Measurements from ENCODE around the gene ITGBL1. TPM values are rescaled to one million over a fixed set of nuclear protein-coding genes. Genes with fewer than 3 reads are reported as not detected.

ITGBL1 gene
- total and polyA plus RNA-seq, 5 donors from 2014 or later: not detected

DNA sequence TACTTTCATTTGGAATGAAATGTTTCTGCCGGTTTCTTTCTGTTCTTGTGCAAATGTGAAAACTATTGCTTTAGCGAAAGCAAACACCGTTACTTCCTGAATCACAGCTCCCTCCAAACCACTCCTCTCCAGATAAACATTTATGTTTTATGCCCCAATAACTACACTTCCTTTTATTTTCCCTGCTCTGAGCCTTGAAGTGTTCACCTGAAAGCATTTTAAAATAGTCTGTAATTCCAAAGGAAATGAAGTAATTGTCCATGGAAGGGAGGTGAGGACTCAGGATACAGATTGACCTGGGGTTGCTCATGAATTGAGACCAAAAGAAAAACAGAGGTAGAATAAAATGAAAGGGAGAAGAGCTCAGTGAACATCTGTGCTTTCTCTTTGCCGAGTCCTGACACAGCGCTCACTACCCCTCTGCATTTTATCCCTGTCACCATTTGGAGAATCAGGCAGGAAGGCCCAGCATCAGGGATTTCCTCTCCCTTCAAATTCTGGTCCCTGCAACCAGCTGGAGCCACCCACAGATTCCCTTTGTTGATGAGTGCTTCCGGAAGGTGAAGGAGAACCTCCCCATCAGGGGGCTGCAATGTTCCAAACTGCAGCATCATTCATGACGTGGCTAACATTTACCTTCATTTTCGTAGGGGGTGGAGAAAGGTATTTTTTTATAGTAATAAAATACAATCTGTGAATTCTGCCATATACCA, 171.9 kb downstream of the ITGBL1 start:
- H3K4me1 ChIP-seq (ENCODE audit: control insufficient read depth, insufficient read depth, low read length, poor library complexity, severe bottlenecking): peaks cover 18% of the 10 kb centered on the region
- H3K4me3 ChIP-seq (ENCODE audit: low read depth, low read length): peak overlapping the region; percentile 17
- Mint-ChIP-seq H3K9me3 (no peaks in the 10 kb centered on the region), H3K27ac (peak overlapping the region; percentile 19 to 49 (median 38)), H3K4me3 (peak overlapping the region in 1 of 4 donors; percentile 39), H3K27me3 (no peaks in the 10 kb centered on the region), H3K36me3 (no peaks in the 10 kb centered on the region), H3K4me1 (peaks cover 7 to 43% (median 26%) of the 10 kb centered on the region in 4 donors)
- H3K27me3 ChIP-seq (ENCODE audit: control insufficient read depth, insufficient read depth, low read length): no peaks in the 10 kb centered on the region
- ATAC-seq (ENCODE audit: low read depth in 2 of 2): no peak
- no peak for DNase-seq
- no peaks in the 10 kb centered on the region for H3K9me3 ChIP-seq (ENCODE audit: control insufficient read depth in 2 of 2, low read length in 2 of 2)
- H3K36me3 ChIP-seq (ENCODE audit: control insufficient read depth, insufficient read depth, low read length): no peaks in the 10 kb centered on the region
- no peak overlapping the region for H3K27ac ChIP-seq (ENCODE audit: insufficient read depth, low read length, poor library complexity, severe bottlenecking)

DNA sequence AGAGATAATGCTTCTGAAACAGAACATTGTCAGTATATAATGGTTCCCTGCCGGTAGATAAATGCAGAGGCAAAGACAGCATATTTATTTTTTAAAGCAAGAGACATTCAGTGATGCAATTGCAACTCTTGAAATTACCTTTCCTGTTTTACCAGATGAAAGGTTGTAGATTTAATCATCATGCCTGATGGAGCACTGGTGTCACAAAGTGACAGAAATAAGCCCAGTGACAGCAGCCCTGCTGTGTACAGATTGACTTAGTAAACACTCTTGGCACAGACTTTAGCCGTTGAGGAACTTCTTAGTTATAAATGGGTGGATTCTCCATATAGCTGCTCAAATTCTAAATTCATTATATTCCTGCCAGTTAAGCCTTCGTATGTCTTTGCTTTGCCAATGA, 172.5 kb downstream of the ITGBL1 start:
- Histone ChIP-seq H3K4me3 (ENCODE audit: low read depth, low read length) (no peak overlapping the region), H3K9me3 (ENCODE audit: control insufficient read depth in 2 of 2, low read length in 2 of 2) (no peaks in the 10 kb centered on the region), H3K27me3 (ENCODE audit: control insufficient read depth, insufficient read depth, low read length) (no peaks in the 10 kb centered on the region), H3K27ac (ENCODE audit: insufficient read depth, low read length, poor library complexity, severe bottlenecking) (no peak overlapping the region), H3K4me1 (ENCODE audit: control insufficient read depth, insufficient read depth, low read length, poor library complexity, severe bottlenecking) (peaks cover 18% of the 10 kb centered on the region), H3K36me3 (ENCODE audit: control insufficient read depth, insufficient read depth, low read length) (no peaks in the 10 kb centered on the region)
- Mint-ChIP-seq H3K4me3 (no peak overlapping the region), H3K27me3 (no peaks in the 10 kb centered on the region), H3K27ac (no peak overlapping the region), H3K9me3 (no peaks in the 10 kb centered on the region), H3K4me1 (peaks cover 7 to 43% (median 25%) of the 10 kb centered on the region in 4 donors), H3K36me3 (no peaks in the 10 kb centered on the region)
- ATAC-seq (ENCODE audit: low read depth in 2 of 2) (no peak), DNase-seq (peak in 1 of 3 donors; percentile 8)

GRCh38 chr13:101626925-101627555, 174.6 kb downstream of the ITGBL1 start:
- Histone ChIP-seq H3K4me1 (ENCODE audit: control insufficient read depth, insufficient read depth, low read length, poor library complexity, severe bottlenecking) (peaks cover 18% of the 10 kb centered on the region), H3K36me3 (ENCODE audit: control insufficient read depth, insufficient read depth, low read length) (no peaks in the 10 kb centered on the region), H3K27ac (ENCODE audit: insufficient read depth, low read length, poor library complexity, severe bottlenecking) (peak overlapping the region; percentile 33), H3K9me3 (ENCODE audit: control insufficient read depth in 2 of 2, low read length in 2 of 2) (no peaks in the 10 kb centered on the region), H3K4me3 (ENCODE audit: low read depth, low read length) (peak overlapping the region; percentile 86), H3K27me3 (ENCODE audit: control insufficient read depth, insufficient read depth, low read length) (peaks cover 4% of the 10 kb centered on the region)
- peak; percentile 69 to 71 for ATAC-seq (ENCODE audit: low read depth in 2 of 2)
- Mint-ChIP-seq H3K27me3 (no peaks in the 10 kb centered on the region), H3K36me3 (no peaks in the 10 kb centered on the region), H3K27ac (peak overlapping the region; percentile 87 to 95 (median 92)), H3K4me3 (peak overlapping the region; percentile 59 to 84 (median 68)), H3K9me3 (peaks cover 0 to under 1% (median 0%) of the 10 kb centered on the region in 7 donors), H3K4me1 (peaks cover 7 to 43% (median 23%) of the 10 kb centered on the region in 4 donors)
- DNase-seq: peak in 2 of 3 donors; percentile 43 to 76

DNA sequence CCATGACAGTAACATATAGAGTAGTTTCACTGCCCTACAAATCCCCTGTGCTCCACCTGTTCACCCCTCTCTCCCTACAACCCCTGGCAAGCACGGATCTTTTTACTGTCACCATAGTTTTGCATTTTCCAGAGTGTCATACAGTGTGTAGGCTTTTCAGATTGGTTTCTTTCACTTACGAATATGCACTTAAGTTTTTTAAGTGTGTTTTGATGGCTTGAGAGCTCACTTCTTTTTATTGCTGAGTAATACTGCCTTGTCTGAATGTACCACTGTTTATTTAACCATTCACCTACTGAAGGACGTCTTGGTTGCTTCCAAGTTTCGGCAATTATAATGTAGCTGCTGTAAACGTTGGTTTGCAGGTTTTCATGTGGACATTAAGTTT, 175.1 kb downstream of the ITGBL1 start:
- Histone ChIP-seq H3K4me1 (ENCODE audit: control insufficient read depth, insufficient read depth, low read length, poor library complexity, severe bottlenecking) (peaks cover 18% of the 10 kb centered on the region), H3K27me3 (ENCODE audit: control insufficient read depth, insufficient read depth, low read length) (peaks cover 5% of the 10 kb centered on the region), H3K9me3 (ENCODE audit: control insufficient read depth in 2 of 2, low read length in 2 of 2) (no peaks in the 10 kb centered on the region), H3K27ac (ENCODE audit: insufficient read depth, low read length, poor library complexity, severe bottlenecking) (peak overlapping the region; percentile 33), H3K36me3 (ENCODE audit: control insufficient read depth, insufficient read depth, low read length) (no peaks in the 10 kb centered on the region), H3K4me3 (ENCODE audit: low read depth, low read length) (peak overlapping the region; percentile 86)
- H3K27me3 Mint-ChIP-seq: no peaks in the 10 kb centered on the region
- DNase-seq (no peak), ATAC-seq (ENCODE audit: low read depth in 2 of 2) (peak; percentile 12 to 19)
- H3K4me1 Mint-ChIP-seq: peaks cover 7 to 43% (median 23%) of the 10 kb centered on the region in 4 donors
- H3K9me3 Mint-ChIP-seq: peaks cover 0 to 2% (median 0%) of the 10 kb centered on the region in 7 donors
- no peaks in the 10 kb centered on the region for H3K36me3 Mint-ChIP-seq
- H3K27ac Mint-ChIP-seq: peak overlapping the region; percentile 87 to 95 (median 92)
- peak overlapping the region; percentile 59 to 84 (median 68) for H3K4me3 Mint-ChIP-seq

GRCh38 chr13:101628900-101629299, 176.4 kb downstream of the ITGBL1 start:
- no peak for DNase-seq
- Mint-ChIP-seq H3K4me1 (peaks cover 7 to 36% (median 22%) of the 10 kb centered on the region in 4 donors), H3K4me3 (no peak overlapping the region), H3K36me3 (no peaks in the 10 kb centered on the region), H3K27me3 (no peaks in the 10 kb centered on the region), H3K9me3 (peaks cover 0 to 2% (median 0%) of the 10 kb centered on the region in 7 donors), H3K27ac (no peak overlapping the region)
- ATAC-seq (ENCODE audit: low read depth in 2 of 2): no peak
- Histone ChIP-seq H3K9me3 (ENCODE audit: control insufficient read depth in 2 of 2, low read length in 2 of 2) (no peaks in the 10 kb centered on the region), H3K27ac (ENCODE audit: insufficient read depth, low read length, poor library complexity, severe bottlenecking) (no peak overlapping the region), H3K4me3 (ENCODE audit: low read depth, low read length) (no peak overlapping the region), H3K27me3 (ENCODE audit: control insufficient read depth, insufficient read depth, low read length) (peaks cover 5% of the 10 kb centered on the region), H3K36me3 (ENCODE audit: control insufficient read depth, insufficient read depth, low read length) (no peaks in the 10 kb centered on the region), H3K4me1 (ENCODE audit: control insufficient read depth, insufficient read depth, low read length, poor library complexity, severe bottlenecking) (peaks cover 18% of the 10 kb centered on the region)

DNA sequence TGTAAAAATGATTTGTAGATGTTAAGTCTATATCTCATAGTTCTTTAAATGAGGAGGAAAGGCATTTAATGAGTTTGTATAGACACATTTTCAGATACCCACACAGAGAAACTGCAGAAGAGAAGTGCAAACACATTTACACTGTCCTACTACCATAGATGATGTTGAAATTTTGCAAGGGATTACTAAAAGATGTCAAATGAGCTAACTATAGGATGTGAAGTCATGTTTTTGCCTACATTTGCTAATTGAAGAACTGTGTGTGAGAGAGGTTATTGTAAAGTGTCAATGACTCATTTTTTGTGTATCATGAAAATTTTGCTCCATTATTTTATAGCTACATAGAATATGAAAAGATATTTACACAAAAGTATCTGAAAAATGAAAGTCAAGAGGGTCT, 178.9 kb downstream of the ITGBL1 start:
- H3K27ac ChIP-seq (ENCODE audit: insufficient read depth, low read length, poor library complexity, severe bottlenecking): no peak overlapping the region
- peaks cover 9% of the 10 kb centered on the region for H3K27me3 ChIP-seq (ENCODE audit: control insufficient read depth, insufficient read depth, low read length)
- H3K4me3 Mint-ChIP-seq: no peak overlapping the region
- H3K36me3 ChIP-seq (ENCODE audit: control insufficient read depth, insufficient read depth, low read length): no peaks in the 10 kb centered on the region
- peaks cover 0 to 3% (median 0%) of the 10 kb centered on the region in 7 donors for H3K9me3 Mint-ChIP-seq
- H3K9me3 ChIP-seq (ENCODE audit: control insufficient read depth in 2 of 2, low read length in 2 of 2): no peaks in the 10 kb centered on the region
- H3K27ac Mint-ChIP-seq: no peak overlapping the region
- no peak overlapping the region for H3K4me3 ChIP-seq (ENCODE audit: low read depth, low read length)
- H3K36me3 Mint-ChIP-seq: no peaks in the 10 kb centered on the region
- H3K4me1 ChIP-seq (ENCODE audit: control insufficient read depth, insufficient read depth, low read length, poor library complexity, severe bottlenecking): peaks cover 16% of the 10 kb centered on the region
- no peaks in the 10 kb centered on the region for H3K27me3 Mint-ChIP-seq
- DNase-seq (no peak), ATAC-seq (ENCODE audit: low read depth in 2 of 2) (no peak)
- H3K4me1 Mint-ChIP-seq: peaks cover 0 to 15% (median 10%) of the 10 kb centered on the region in 4 donors

GRCh38 chr13:101634142-101634541, 181.7 kb downstream of the ITGBL1 start:
- DNase-seq (no peak), ATAC-seq (ENCODE audit: low read depth in 2 of 2) (no peak)

More at GRCh38 chr13:101634142-101634541, 181.7 kb downstream of the ITGBL1 start:
- no peaks in the 10 kb centered on the region for H3K9me3 ChIP-seq (ENCODE audit: control insufficient read depth in 2 of 2, low read length in 2 of 2)
- H3K27me3 ChIP-seq (ENCODE audit: control insufficient read depth, insufficient read depth, low read length): peaks cover 9% of the 10 kb centered on the region
- no peak overlapping the region for H3K27ac ChIP-seq (ENCODE audit: insufficient read depth, low read length, poor library complexity, severe bottlenecking)
- H3K27me3 Mint-ChIP-seq: no peaks in the 10 kb centered on the region
- H3K9me3 Mint-ChIP-seq: peaks cover 0 to 4% (median 0%) of the 10 kb centered on the region in 7 donors
- H3K4me1 ChIP-seq (ENCODE audit: control insufficient read depth, insufficient read depth, low read length, poor library complexity, severe bottlenecking): no peaks in the 10 kb centered on the region
- no peak overlapping the region for H3K4me3 ChIP-seq (ENCODE audit: low read depth, low read length)
- H3K4me3 Mint-ChIP-seq: no peak overlapping the region
- H3K36me3 ChIP-seq (ENCODE audit: control insufficient read depth, insufficient read depth, low read length): no peaks in the 10 kb centered on the region
- H3K27ac Mint-ChIP-seq: no peak overlapping the region
- H3K36me3 Mint-ChIP-seq: no peaks in the 10 kb centered on the region
- no peaks in the 10 kb centered on the region for H3K4me1 Mint-ChIP-seq

Data from CD4-positive, CD25-positive, alpha-beta regulatory T cell (primary cell).